Activated CD4-positive, alpha-beta T cell treated with anti-CD3 and anti-CD28 coated beads for 1 hour (primary cell): ENCODE results near the gene LPP.

ENCODE experiments used
- DNase-seq: peaks from one replicate; pipeline ENCODE4 v3.0.0-alpha.2; 2020

LPP gene

GRCh38 chr3:188662795-188663194, 508.8 kb downstream of the LPP start:
- no peak for DNase-seq

DNA sequence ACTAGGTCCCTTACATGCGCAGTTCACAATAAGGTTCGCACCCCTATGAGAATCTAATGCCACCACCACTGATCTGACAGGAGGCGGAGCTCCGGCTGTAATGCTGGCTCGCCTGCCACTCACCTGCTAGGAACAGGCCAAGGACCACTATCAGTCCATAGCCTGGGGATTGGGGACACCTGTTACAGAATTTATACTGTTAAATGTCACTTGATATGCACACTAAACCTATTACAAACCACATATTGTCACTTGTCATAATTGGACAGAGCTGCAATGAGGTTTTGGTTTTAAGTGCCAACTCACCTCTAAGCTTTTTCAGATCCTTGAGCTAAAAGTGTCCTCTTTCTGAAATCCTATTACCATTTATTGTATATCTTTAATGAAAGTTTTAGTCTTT, 509.9 kb downstream of the LPP start:
- no peak for DNase-seq

DNA sequence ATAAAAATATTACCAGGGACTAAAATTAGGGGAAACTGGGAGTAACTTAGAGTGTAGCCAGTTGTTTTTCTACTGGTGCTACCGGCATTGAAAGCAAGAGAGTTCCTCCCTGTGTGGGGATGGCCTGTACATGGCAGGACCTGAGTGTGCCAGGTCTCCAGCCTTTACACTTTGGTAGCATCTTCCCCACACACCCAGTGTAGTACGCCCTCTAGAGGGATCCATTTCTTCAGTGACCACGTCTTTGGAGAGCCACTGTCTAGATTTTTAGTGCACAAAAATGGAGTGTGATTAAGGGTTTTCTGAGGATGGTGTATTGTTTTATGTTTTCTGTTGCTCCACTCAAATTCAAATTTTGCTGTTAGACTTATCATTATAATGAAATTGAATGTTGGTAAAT, 510.8 kb downstream of the LPP start:
- DNase-seq = no peak

DNA sequence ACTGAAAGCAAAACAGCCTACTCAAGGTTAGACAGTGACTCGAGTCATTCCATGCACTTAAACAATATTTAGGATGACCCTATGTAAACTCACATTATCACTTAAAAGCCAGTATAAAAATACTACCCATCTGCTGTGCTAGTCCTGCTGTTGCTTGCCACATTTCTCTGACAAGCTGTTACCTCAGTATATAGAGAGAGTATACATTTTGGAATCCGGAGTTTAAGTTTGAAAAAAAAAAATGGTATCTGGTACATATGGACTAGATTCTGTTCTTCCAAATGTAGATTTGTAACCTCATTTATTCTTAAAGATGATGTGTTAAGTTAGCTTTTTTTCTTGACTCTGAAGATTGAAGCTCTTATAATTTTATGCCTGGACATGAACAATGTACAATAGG, 514.0 kb downstream of the LPP start:
- no peak for DNase-seq

- DNase-seq = no peak
Observed at GRCh38 chr3:188670446-188670845, 516.5 kb downstream of the LPP start.

- no peak for DNase-seq
Observed at GRCh38 chr3:188671971-188672370, 518.0 kb downstream of the LPP start.

GRCh38 chr3:188672840-188673239, 518.9 kb downstream of the LPP start:
- no peak for DNase-seq

- no peak for DNase-seq
Observed at GRCh38 chr3:188673646-188674186, 519.8 kb downstream of the LPP start.

- no peak for DNase-seq
Observed at GRCh38 chr3:188674595-188674994, 520.6 kb downstream of the LPP start.

- DNase-seq = no peak
Observed at GRCh38 chr3:188677344-188677743, 523.4 kb downstream of the LPP start.

GRCh38 chr3:188680189-188680588, 526.2 kb downstream of the LPP start:
- no peak for DNase-seq

DNA sequence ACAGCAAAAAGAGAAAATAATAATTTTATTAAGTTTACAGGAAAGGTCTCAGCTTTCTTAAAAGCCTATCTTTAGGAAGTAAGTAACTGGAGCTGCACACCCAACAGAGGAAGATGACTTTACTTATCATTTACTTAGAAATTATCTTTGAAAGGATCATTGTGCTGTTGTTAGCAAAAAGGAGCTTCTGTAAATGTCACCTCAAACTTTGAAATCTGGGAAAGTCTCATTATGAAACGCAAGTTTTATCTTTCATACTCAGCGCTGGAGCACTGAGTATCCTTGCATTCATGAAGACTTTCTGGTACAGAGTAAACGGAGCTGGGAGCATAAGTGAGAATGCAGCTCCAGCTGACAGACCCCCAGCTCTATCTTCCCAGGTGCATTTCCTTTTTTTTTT, 526.6 kb downstream of the LPP start:
- no peak for DNase-seq

DNA sequence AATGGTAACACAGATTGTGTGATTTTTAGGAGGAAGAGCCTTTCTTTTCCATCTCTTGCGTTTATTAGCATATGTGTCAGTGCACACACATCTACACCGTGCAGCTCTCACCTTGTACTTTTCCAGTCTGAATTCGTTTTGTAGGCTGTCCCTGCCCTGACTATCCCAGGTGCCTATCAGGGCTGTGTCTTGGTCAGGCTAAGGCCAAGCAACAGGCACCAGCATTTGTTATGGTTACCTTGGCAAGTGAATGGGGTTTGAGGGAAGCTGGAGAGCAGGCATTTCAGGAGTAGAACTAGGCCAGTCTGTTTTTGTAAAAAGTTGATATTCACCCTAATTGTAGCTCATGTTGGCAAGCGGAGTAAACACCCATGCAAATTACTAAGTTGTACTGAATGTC, 528.4 kb downstream of the LPP start:
- no peak for DNase-seq

- DNase-seq = no peak
Observed at GRCh38 chr3:188683032-188683521, 529.1 kb downstream of the LPP start.

- no peak for DNase-seq
Observed at GRCh38 chr3:188684276-188684675, 530.3 kb downstream of the LPP start.

DNA sequence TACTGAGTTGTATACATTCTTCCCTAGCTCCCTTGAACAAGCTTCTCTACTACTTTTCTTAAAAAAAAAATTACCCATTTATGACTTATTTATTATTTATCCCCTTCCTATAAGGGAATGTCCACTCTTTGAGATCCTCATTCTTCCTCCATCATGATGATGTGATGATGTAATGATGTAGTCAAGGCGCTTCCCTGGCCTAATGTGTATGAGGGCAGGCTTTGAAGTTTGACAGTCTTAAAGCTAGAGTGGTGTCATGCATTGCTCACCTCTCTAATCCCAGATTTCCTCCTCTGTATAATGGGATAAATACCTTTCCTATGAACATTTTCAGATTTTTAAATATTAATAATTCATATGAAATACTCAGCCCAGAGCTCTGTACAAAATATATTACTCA, 531.8 kb downstream of the LPP start:
- DNase-seq = no peak

GRCh38 chr3:188686324-188686723, 532.4 kb downstream of the LPP start:
- DNase-seq = no peak

- DNase-seq = no peak
Observed at GRCh38 chr3:188687389-188687788, 533.4 kb downstream of the LPP start.

DNA sequence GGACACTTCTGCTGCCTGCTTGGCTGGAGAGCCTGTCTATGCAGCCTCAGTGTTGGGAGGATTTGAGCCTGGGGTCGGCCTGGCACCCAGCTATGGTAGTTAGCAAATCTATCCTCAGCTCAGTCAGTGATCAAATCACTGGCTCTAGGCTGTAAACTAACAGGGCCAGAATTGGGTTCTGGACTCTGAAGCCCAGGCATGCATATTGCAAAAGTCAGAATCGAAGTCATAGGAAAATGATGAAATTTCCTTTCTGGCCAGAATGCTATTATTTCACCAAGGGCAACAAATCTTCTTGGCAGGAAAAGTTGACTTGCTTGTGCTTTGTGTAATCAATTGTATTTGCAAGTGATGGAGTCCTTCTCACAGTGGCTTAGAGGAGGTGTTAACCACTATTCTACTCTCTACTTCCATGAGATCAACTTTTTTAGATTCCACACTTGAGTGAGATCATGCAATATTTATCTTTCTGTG, 535.2 kb downstream of the LPP start:
- DNase-seq = no peak

DNA sequence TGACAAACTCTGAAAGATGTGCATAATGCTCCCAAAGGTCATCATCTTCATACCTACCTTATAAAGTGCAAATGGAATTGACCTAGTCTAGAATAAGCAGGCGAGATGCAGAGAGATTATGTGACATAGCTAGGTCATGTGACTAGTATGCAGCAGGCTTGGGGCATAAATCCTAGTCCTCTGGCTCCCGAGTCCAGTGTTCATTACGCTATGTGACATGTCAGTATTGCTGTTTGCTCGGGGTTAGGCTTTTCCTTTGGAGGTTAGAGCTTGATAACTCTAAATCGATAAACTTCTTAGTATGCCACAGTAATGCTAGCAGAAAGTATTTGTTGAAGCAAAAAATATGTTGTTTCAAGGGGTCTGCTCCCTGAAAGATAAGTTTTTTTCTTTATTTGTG, 536.1 kb downstream of the LPP start:
- DNase-seq = no peak

GRCh38 chr3:188691004-188691403, 537.0 kb downstream of the LPP start:
- DNase-seq = no peak

- no peak for DNase-seq
Observed at GRCh38 chr3:188691665-188692064, 537.7 kb downstream of the LPP start.

DNA sequence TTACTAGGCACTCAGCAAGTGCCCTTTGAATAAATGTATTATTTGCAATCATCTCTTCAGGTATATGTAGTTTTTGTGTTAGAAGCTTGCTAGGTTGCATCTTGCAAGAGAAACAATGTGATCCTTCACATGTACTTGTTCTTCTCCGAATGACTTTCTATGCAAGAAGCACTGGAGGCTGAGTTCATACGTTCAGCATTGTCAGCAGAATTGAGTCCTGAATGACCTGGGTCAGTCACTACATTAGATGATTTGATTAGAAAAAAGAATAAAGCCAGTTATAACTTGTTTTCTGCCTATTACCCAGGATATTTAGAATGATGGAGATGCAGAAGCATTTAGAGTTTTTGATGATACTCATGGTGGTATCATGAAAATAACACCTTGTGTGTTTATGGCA, 538.7 kb downstream of the LPP start:
- DNase-seq = no peak

DNA sequence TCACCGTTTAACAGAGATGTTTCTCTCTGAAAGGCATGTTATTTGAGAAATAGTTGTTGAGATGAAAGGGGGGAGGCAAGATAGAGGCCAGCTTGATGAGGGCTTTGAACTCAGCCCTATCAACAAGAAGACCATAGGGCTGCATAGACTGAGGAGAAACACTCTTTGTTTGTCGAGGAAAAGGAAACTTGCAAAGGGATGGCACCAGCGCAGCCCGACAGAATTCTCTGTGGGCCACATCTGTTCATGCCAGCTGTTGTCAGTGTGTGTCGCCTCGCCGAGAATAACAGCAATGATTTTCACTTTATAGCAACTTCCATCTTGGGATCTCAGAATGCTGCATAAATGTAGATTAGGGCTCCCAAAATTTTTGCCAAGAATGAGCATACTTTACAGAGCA, 539.5 kb downstream of the LPP start:
- no peak for DNase-seq

DNA sequence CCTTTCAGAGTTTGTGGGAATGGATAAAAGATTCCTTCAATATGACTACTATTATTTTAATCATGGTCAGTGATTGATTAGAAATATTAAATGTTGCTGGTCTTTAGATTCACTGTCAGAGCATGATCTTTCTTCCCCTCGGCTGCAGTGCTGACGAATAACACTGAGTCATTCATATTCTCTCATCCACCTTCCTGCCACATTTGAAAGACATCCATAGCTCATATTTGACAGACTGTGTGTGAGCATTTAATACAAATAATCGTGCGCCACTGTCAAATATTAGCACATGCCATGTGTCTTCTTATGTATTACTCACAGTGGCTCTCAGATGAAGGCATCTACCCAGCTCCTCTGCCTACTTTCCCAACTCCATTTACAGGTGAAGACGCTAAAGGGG, 541.3 kb downstream of the LPP start:
- no peak for DNase-seq

- no peak for DNase-seq
Observed at GRCh38 chr3:188697127-188697526, 543.2 kb downstream of the LPP start.
